PC-9 (cell line): ENCODE results near the gene C1orf52. TPM values are rescaled to one million over a fixed set of nuclear protein-coding genes. Genes with fewer than 3 reads are reported as not detected.
A peak's percentile ranks its signal among the peaks of the same experiment; 100 is the strongest.

ENCODE experiments used
- BruUV-seq: library from RNA; stranded (reverse); fragments of 400-500 nt; replicated peaks from 2 replicates; lab custom pipeline; 2021; lab: Mats Ljungman, UMichigan
- CTCF ChIA-PET: fragments of 300-600 bp; sonication (Branson Sonifier 250); formaldehyde crosslinking; loops from one replicate; lab custom pipeline; 2022; ENCODE audit warnings: antibody characterized with exemption; lab: Charles Lee
- POLR2A ChIA-PET: fragments of 300-600 bp; sonication (Branson Sonifier 250); formaldehyde crosslinking; loops from one replicate; lab custom pipeline; 2022; ENCODE audit warnings: antibody characterized with exemption; ENCODE audit not compliant: unreplicated experiment; lab: Charles Lee
- DNase-seq, 2 experiments: peaks; one replicate each; pipeline versions ENCODE4 v3.0.0 to v3.0.0-alpha.2; 2015 to 2022; ENCODE audit warnings: mixed read lengths in 1 of 2
- H2AFZ ChIP-seq: fragments of 200-600 bp; sonication (generic); 2 replicates; pipeline ENCODE4 v1.8.1; 2017; ENCODE audit warnings: antibody characterized with exemption
- H3F3A ChIP-seq: fragments of 200-600 bp; sonication (generic); 2 replicates; pipeline ENCODE4 v1.8.1; 2017; ENCODE audit warnings: antibody characterized with exemption, mild to moderate bottlenecking, low read depth; ENCODE audit not compliant: insufficient read depth
- H3K27ac ChIP-seq: fragments of 200-600 bp; sonication (generic); 2 replicates; pipeline ENCODE4 v1.6.1; 2016; ENCODE audit warnings: mixed run types
- H3K27me3 ChIP-seq: fragments of 200-600 bp; sonication (generic); 2 replicates; pipeline ENCODE4 v1.6.1; 2016; ENCODE audit warnings: low read depth, mixed run types; ENCODE audit not compliant: insufficient read depth
- H3K36me3 ChIP-seq: fragments of 200-600 bp; sonication (generic); 2 replicates; pipeline ENCODE4 v1.6.1; 2016; ENCODE audit warnings: low read depth, mixed run types
- H3K4me1 ChIP-seq: fragments of 200-600 bp; sonication (generic); replicated peaks from 2 replicates; pipeline ENCODE4 v1.6.1; 2016; ENCODE audit warnings: mixed run types; ENCODE audit not compliant: insufficient read depth
- H3K4me2 ChIP-seq: fragments of 200-600 bp; sonication (generic); 2 replicates; pipeline ENCODE4 v1.6.1; 2017; ENCODE audit warnings: mixed run types
- H3K4me3 ChIP-seq: fragments of 200-600 bp; sonication (generic); 2 replicates; pipeline ENCODE4 v1.6.1; 2016; ENCODE audit warnings: mixed run types
- H3K79me2 ChIP-seq: fragments of 200-600 bp; sonication (generic); 2 replicates; pipeline ENCODE4 v1.6.1; 2017; ENCODE audit warnings: low read depth, mixed run types
- H3K9me2 ChIP-seq: fragments of 200-600 bp; sonication (generic); 2 replicates; pipeline ENCODE4 v1.8.1; 2017; ENCODE audit warnings: mild to moderate bottlenecking; ENCODE audit not compliant: insufficient read depth
- H3K9me3 ChIP-seq: fragments of 200-600 bp; sonication (generic); 2 replicates; pipeline ENCODE4 v1.8.1; 2016; ENCODE audit warnings: low read depth; ENCODE audit not compliant: insufficient read depth
- H4K20me1 ChIP-seq: fragments of 200-600 bp; sonication (generic); 2 replicates; pipeline ENCODE4 v1.8.1; 2017; ENCODE audit not compliant: insufficient read depth
- EZH2 ChIP-seq: fragments of 200-600 bp; sonication (generic); IDR thresholded peaks from 2 replicates; pipeline ENCODE4 v1.8.0; 2017; ENCODE audit warnings: antibody characterized with exemption, low read depth
- intact Hi-C: fragments of 100-400 bp; cut with micrococcal nuclease; formaldehyde crosslinking; loops from one replicate; pipeline ENCODE4 v1.10.0; 2022; ENCODE audit not compliant: unreplicated experiment
- total RNA-seq: library from RNA; stranded (reverse); gene quantifications from 2 replicates; pipeline ENCODE4 v1.2.3, GENCODE V29; 2021
- TF ChIP-seq, protein P1 (sequence below): fragments of 200-600 bp; sonication (generic); conservative IDR thresholded peaks from 2 replicates; pipeline ENCODE4 v1.6.1; 2017; ENCODE audit warnings: mixed run types, antibody characterized with exemption, mild to moderate bottlenecking, moderate library complexity

C1orf52 gene
- total RNA-seq, 1 experiment from 2014 or later, result 20.7 TPM

- no peak overlapping the region for H3K27ac ChIP-seq
- H3K36me3 ChIP-seq, result no peaks in the 10 kb centered on the region
- H3K9me3 ChIP-seq, result no peaks in the 10 kb centered on the region
- no peaks in the 10 kb centered on the region for H3K9me2 ChIP-seq
- ChIA-PET CTCF (no interaction called here), POLR2A (no interaction called here)
- H3K4me1 ChIP-seq, result peaks cover 43% of the 10 kb centered on the region
- intact Hi-C loops, result no loop called here
- H4K20me1 ChIP-seq, result no peaks in the 10 kb centered on the region
- H3F3A ChIP-seq, result peaks cover 50% of the 10 kb centered on the region
- H2AFZ ChIP-seq, result no peak overlapping the region
- no peak overlapping the region for H3K4me3 ChIP-seq
- no peaks in the 10 kb centered on the region for H3K79me2 ChIP-seq
- no peaks in the 10 kb centered on the region for H3K27me3 ChIP-seq
- no TSS peak for BruUV-seq
- TF ChIP-seq EZH2, result no peak
- TF ChIP-seq, protein P1, sequence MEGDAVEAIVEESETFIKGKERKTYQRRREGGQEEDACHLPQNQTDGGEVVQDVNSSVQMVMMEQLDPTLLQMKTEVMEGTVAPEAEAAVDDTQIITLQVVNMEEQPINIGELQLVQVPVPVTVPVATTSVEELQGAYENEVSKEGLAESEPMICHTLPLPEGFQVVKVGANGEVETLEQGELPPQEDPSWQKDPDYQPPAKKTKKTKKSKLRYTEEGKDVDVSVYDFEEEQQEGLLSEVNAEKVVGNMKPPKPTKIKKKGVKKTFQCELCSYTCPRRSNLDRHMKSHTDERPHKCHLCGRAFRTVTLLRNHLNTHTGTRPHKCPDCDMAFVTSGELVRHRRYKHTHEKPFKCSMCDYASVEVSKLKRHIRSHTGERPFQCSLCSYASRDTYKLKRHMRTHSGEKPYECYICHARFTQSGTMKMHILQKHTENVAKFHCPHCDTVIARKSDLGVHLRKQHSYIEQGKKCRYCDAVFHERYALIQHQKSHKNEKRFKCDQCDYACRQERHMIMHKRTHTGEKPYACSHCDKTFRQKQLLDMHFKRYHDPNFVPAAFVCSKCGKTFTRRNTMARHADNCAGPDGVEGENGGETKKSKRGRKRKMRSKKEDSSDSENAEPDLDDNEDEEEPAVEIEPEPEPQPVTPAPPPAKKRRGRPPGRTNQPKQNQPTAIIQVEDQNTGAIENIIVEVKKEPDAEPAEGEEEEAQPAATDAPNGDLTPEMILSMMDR, result no peak
- no peak overlapping the region for H3K4me2 ChIP-seq
- peak in 1 of 2 experiments; percentile 22 for DNase-seq
These were observed 40.7 kb upstream of the C1orf52 start for GRCh38 chr1:85300140-85300539.

- POLR2A ChIA-PET, result interaction anchor here (0.6 to 1.7 kb wide), 3 partner anchors 22 to 153 kb away, joined by 3 to 8 read pairs (median 4); no protein-coding TSS in a partner anchor
- no peaks in the 10 kb centered on the region for H3K27me3 ChIP-seq
- H3F3A ChIP-seq, result peaks cover 57% of the 10 kb centered on the region
- TF ChIP-seq, protein P1, result no peak
- no peak for TF ChIP-seq EZH2
- no TSS peak for BruUV-seq
- intact Hi-C loops, result loop anchor here (1.0 kb wide), 4 partner anchors 22 to 97 kb away; partner anchors contain the start of genes BCL10 and SYDE2
- DNase-seq, result peak; percentile 75 to 100
- CTCF ChIA-PET, result no interaction called here
- no peaks in the 10 kb centered on the region for H3K36me3 ChIP-seq
- H3K9me3 ChIP-seq, result no peaks in the 10 kb centered on the region
- no peaks in the 10 kb centered on the region for H4K20me1 ChIP-seq
- H3K79me2 ChIP-seq, result 0 out of 2 replicates have a peak, but pooled peaks cover 7% of the 10 kb centered on the region
- H3K9me2 ChIP-seq, result no peaks in the 10 kb centered on the region
- peak overlapping the region; percentile 76 for H3K4me2 ChIP-seq
- H2AFZ ChIP-seq, result peak overlapping the region; percentile 26; the same call in 1 of the 2 replicates
- H3K4me1 ChIP-seq, result peaks cover 62% of the 10 kb centered on the region
- H3K4me3 ChIP-seq, result peak overlapping the region; percentile 35; the same call in 1 of the 2 replicates
- peak overlapping the region; percentile 93 for H3K27ac ChIP-seq
These were observed 38.6 kb upstream of the C1orf52 start for GRCh38 chr1:85297855-85298629.

GRCh38 chr1:85297538-85297854, 38.0 kb upstream of the C1orf52 start:
- peak overlapping the region; percentile 35; the same call in 1 of the 2 replicates for H3K4me3 ChIP-seq
- no peak for DNase-seq
- peak overlapping the region; percentile 93 for H3K27ac ChIP-seq
- no peaks in the 10 kb centered on the region for H3K9me3 ChIP-seq
- H3K4me2 ChIP-seq, result peak overlapping the region; percentile 76
- ChIA-PET CTCF (interaction anchor here (0.5 kb wide), 1 partner anchor 1098 kb away, joined by 3 read pairs; the partner anchor contains the start of gene ODF2L), POLR2A (interaction anchor here (1.7 kb wide), 1 partner anchor 22 kb away, joined by 8 read pairs; no protein-coding TSS in a partner anchor)
- H4K20me1 ChIP-seq, result no peaks in the 10 kb centered on the region
- H3K4me1 ChIP-seq, result peaks cover 65% of the 10 kb centered on the region
- no peak overlapping the region for H2AFZ ChIP-seq
- H3K36me3 ChIP-seq, result no peaks in the 10 kb centered on the region
- TF ChIP-seq, protein P1, result no peak
- TF ChIP-seq EZH2, result no peak
- intact Hi-C loops, result loop anchor here (1.0 kb wide), 2 partner anchors 34 to 96 kb away; partner anchors contain the start of gene SYDE2
- BruUV-seq, result TSS peak; percentile 78
- no peaks in the 10 kb centered on the region for H3K27me3 ChIP-seq
- no peaks in the 10 kb centered on the region for H3K9me2 ChIP-seq
- peaks cover 11% of the 10 kb centered on the region; the same call in 1 of the 2 replicates for H3K79me2 ChIP-seq
- peaks cover 57% of the 10 kb centered on the region for H3F3A ChIP-seq
